Activated naive CD4-positive, alpha-beta T cell treated with anti-CD3 and anti-CD28 coated beads for 36 hours (primary cell): Measurements from ENCODE around the gene SFRP5. TPM values are rescaled to one million over a fixed set of nuclear protein-coding genes. Genes with fewer than 3 reads are reported as not detected.

Source experiments
- CTCF ChIA-PET: fragments of 350-600 bp; sonication (Branson Sonifier 250); formaldehyde crosslinking; loops from one replicate; lab custom pipeline; 2021; ENCODE audit warnings: antibody characterized with exemption; lab: Charles Lee
- DNase-seq: peaks from one replicate; pipeline ENCODE4 v3.0.0-alpha.2; 2020
- H3K27ac Mint-ChIP-seq: one replicate; pipeline ENCODE4 v1.8.0; 2021; ENCODE audit warnings: mild to moderate bottlenecking, mixed read lengths
- H3K27me3 Mint-ChIP-seq: one replicate; pipeline ENCODE4 v1.8.0; 2021; ENCODE audit warnings: low read depth, mixed read lengths
- H3K36me3 Mint-ChIP-seq: one replicate; pipeline ENCODE4 v1.8.0; 2021; ENCODE audit warnings: low read depth, mixed read lengths
- H3K4me1 Mint-ChIP-seq: one replicate; pipeline ENCODE4 v1.8.0; 2021; ENCODE audit warnings: low read depth, mixed read lengths
- H3K4me3 Mint-ChIP-seq: one replicate; pipeline ENCODE4 v1.8.0; 2021; ENCODE audit warnings: mild to moderate bottlenecking, moderate library complexity, mixed read lengths
- H3K9me3 Mint-ChIP-seq: one replicate; pipeline ENCODE4 v1.8.0; 2021; ENCODE audit warnings: mixed read lengths
- intact Hi-C: fragments of 100-400 bp; cut with micrococcal nuclease; formaldehyde crosslinking; loops from one replicate; pipeline ENCODE4 v1.15.1; 2023
- total RNA-seq, 2 experiments: library from RNA; stranded (reverse); gene quantifications; one replicate each; pipeline ENCODE4 v1.2.3, GENCODE V29; 2021

The SFRP5 gene, protein sequence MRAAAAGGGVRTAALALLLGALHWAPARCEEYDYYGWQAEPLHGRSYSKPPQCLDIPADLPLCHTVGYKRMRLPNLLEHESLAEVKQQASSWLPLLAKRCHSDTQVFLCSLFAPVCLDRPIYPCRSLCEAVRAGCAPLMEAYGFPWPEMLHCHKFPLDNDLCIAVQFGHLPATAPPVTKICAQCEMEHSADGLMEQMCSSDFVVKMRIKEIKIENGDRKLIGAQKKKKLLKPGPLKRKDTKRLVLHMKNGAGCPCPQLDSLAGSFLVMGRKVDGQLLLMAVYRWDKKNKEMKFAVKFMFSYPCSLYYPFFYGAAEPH
- total RNA-seq, result not detected

DNA sequence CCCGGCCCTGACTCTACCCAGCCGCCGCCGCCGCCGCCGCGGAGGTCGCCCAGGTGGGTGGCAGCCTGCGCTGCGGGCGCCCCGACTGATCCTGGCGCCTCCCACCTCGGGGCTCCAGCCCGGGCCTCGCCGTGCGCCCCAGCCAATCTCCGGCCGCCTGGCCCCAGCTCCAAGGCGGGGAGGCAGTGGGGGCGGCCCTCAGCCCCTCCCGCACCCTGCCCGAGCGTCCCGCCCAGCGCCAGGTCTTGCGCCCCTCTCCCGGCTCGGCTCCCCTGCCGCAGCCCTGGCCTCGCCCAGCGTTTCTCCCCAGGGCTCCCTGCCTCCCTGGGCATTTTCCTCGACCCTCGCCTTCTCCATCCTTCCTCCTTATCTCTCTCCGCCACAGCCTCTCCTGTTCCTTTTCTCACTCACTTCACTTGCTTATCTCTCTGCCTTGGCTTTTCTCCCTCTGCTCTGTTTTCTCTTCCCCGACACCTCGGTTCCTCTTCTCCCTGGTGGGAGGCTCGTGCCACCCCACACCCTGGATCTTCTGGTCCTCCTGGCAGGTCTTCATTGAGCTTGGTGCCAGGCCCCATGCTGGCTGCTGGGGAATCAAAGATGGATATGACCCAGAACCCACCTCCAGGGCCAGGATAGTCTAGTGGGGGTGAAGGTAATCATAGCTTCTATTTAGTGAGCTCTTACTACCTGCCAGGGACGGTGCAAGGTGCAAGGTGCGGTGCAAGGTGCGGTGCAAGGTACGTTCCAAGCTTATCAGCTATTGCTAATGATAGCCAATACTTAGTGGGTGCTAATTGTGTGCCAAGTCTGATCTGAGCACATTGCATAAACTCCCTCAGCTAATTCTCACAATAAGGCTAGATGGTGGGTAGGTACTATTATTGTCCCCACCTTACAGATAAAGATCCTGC lies at the start of gene SFRP5:
Gene SFRP5, minus strand, starts transcription at position 87 of the 911 bp plus-strand sequence. CDS start 166 bp downstream, outside the sequence.
- DNase-seq, result no peak
- H3K27me3 Mint-ChIP-seq, result peaks cover 33% of the 10 kb centered on the region
- CTCF ChIA-PET, result interaction anchor here (0.6 to 1.5 kb wide), 5 partner anchors 12 to 143 kb away, joined by 3 to 6 read pairs (median 4); no protein-coding TSS in a partner anchor
- peak within 1 kb of the TSS; percentile 57 for H3K4me3 Mint-ChIP-seq
- no peaks in the 10 kb centered on the region for H3K36me3 Mint-ChIP-seq
- H3K9me3 Mint-ChIP-seq, result no peaks in the 10 kb centered on the region
- intact Hi-C loops, result no loop called here
- peaks cover 13% of the 10 kb centered on the region for H3K4me1 Mint-ChIP-seq
- no peak within 1 kb of the TSS for H3K27ac Mint-ChIP-seq

DNA sequence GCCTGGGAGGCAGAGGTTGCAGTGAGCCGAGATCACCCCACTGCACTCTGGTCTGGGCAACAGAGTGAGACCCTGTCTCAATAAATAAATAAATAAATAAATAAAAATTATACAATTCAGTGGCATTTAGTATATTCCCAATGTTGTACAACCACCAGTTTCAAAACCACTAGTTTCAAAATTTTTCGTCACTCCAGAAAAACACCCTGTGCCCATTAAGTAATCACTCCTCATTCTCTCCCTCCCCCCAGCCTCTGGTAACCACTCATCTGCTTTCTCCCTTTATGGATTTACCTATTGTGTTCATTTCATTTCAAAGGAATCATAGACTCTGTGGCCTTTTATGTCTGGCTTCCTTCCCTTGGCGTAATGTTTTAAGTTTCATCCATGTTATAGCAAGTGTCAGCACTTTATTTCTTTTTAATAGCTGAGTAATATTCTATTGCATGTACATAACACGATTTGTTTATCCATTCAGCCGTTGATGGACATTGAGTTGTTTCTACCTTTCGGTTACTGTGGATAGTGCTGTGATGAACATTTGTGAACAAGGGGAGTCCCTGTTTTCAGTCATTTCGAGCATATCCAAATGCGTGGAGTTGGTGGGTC lies 48.4 kb upstream of the SFRP5 start:
- CTCF ChIA-PET, result no interaction called here
- Mint-ChIP-seq H3K27me3 (no peaks in the 10 kb centered on the region), H3K27ac (no peak overlapping the region), H3K9me3 (no peaks in the 10 kb centered on the region), H3K36me3 (no peaks in the 10 kb centered on the region), H3K4me3 (no peak overlapping the region), H3K4me1 (no peaks in the 10 kb centered on the region)
- intact Hi-C loops, result no loop called here
- DNase-seq, result no peak

DNA sequence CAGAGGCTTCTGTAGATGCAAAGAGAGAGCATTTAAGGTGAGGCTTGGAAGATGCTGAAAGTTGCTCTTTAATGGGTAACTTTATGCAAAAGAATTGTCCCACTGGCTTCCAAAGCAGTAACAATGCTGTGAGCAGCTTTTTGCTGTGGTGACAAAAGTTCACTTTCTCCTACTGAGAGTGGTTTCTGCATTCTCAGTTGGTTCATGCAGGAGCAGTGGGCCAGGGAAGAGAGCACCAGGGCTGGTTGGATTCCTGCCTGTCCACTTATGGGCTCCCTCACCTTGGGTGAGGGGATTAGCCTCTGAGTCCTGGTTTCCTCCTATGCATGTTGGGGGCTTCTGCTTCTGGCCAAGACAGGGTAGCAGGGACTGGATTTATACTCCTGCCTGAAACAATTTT lies 46.8 kb upstream of the SFRP5 start:
- intact Hi-C loops, result no loop called here
- no peaks in the 10 kb centered on the region for H3K27me3 Mint-ChIP-seq
- DNase-seq, result no peak
- no peak overlapping the region for H3K27ac Mint-ChIP-seq
- no peaks in the 10 kb centered on the region for H3K4me1 Mint-ChIP-seq
- H3K9me3 Mint-ChIP-seq, result no peaks in the 10 kb centered on the region
- CTCF ChIA-PET, result no interaction called here
- H3K4me3 Mint-ChIP-seq, result no peak overlapping the region
- no peaks in the 10 kb centered on the region for H3K36me3 Mint-ChIP-seq

DNA sequence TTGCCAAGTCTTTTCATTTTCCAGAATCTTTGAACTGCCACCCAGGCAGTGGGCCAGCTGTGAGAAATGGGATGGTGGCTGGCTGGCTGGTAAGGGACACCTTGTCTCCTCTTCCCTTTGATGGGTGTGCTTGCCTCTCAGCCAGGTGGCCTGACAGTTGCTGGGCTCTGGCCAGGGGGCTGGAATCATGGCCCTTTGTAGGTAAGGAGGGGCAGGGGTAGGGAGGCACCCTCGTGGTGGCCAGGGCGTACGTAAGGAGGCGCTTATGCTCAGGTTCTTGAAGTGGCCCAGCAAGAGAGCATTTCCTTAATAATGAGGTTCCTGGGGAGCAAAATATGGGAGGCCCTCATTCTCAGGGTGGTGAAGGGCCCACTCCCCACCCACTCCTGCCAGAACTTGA lies 44.8 kb upstream of the SFRP5 start:
- intact Hi-C loops, result no loop called here
- Mint-ChIP-seq H3K27ac (no peak overlapping the region), H3K27me3 (no peaks in the 10 kb centered on the region), H3K36me3 (no peaks in the 10 kb centered on the region), H3K4me1 (peaks cover 2% of the 10 kb centered on the region), H3K4me3 (no peak overlapping the region), H3K9me3 (no peaks in the 10 kb centered on the region)
- CTCF ChIA-PET, result no interaction called here
- no peak for DNase-seq

DNA sequence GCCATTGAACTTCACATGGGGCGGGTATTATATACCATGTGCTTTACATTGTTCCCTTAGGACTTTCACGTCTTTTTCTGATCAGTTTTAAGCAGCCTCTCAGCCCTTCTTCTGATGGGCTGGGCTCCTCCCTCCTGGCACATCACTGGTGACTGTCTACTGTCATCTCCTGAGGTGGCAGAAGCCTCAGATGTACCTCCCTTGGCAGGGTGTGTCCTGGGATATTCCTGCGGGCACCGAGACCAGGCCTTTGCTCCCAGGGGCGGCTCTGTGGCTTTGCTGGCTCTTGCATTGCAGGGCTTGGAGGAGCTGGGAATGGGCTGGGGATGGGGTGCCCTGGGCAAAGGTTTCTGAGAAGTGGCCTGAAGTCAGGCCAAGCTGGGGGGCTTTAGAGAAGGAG lies 43.2 kb upstream of the SFRP5 start:
- no peak for DNase-seq
- Mint-ChIP-seq H3K36me3 (no peaks in the 10 kb centered on the region), H3K27me3 (no peaks in the 10 kb centered on the region), H3K4me1 (peaks cover 2% of the 10 kb centered on the region), H3K9me3 (no peaks in the 10 kb centered on the region), H3K4me3 (no peak overlapping the region), H3K27ac (no peak overlapping the region)
- CTCF ChIA-PET, result interaction anchor here (1.1 kb wide), 1 partner anchor 55 kb away, joined by 3 read pairs; no protein-coding TSS in a partner anchor
- intact Hi-C loops, result no loop called here

DNA sequence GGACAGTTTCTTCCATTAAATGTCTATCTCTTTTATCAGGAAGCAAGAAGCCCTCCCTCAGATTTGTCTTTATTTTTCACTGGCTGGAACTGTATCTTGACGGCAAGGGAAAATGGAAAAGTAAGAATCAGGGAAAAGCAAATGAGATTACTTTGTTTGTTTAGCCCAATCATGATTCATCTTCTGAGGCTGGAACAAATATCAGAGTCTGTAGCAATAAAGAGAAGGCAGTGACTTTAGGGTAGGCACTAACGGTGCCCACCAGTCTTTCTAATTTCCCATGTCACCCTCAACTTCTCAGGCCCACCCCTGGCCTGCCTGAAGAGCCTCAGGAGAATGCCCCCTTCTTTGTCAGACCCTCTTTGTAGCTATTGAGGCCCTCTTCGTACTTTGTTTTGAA lies 41.5 kb upstream of the SFRP5 start:
- H3K27ac Mint-ChIP-seq, result no peak overlapping the region
- H3K4me3 Mint-ChIP-seq, result no peak overlapping the region
- intact Hi-C loops, result no loop called here
- no peaks in the 10 kb centered on the region for H3K27me3 Mint-ChIP-seq
- H3K9me3 Mint-ChIP-seq, result no peaks in the 10 kb centered on the region
- DNase-seq, result no peak
- H3K4me1 Mint-ChIP-seq, result peaks cover 2% of the 10 kb centered on the region
- H3K36me3 Mint-ChIP-seq, result no peaks in the 10 kb centered on the region
- CTCF ChIA-PET, result no interaction called here

DNA sequence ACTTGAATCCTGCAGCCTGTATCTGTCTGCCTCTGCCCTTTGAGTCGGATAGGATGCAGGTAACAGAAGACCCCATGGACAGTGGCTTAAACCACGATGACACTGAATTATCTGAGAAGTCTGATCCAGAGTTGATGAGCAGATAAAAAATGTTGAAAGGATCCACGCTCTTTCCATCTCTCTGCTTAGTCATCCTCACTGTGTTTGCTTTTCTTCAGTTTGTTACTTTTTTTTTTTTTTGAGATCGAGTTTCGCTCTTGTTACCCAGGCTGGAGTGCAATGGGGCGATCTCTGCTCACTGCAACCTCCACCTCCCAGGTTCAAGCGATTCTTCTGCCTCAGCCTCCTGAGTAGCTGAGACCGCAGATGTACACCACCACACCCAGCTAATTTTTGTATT lies 40.9 kb upstream of the SFRP5 start:
- Mint-ChIP-seq H3K36me3 (no peaks in the 10 kb centered on the region), H3K4me3 (no peak overlapping the region), H3K4me1 (peaks cover 2% of the 10 kb centered on the region), H3K9me3 (no peaks in the 10 kb centered on the region), H3K27me3 (no peaks in the 10 kb centered on the region), H3K27ac (no peak overlapping the region)
- DNase-seq, result no peak
- intact Hi-C loops, result no loop called here
- CTCF ChIA-PET, result interaction anchor here (1.2 to 1.6 kb wide), 2 partner anchors 20 to 56 kb away, joined by 3 to 7 read pairs; no protein-coding TSS in a partner anchor

DNA sequence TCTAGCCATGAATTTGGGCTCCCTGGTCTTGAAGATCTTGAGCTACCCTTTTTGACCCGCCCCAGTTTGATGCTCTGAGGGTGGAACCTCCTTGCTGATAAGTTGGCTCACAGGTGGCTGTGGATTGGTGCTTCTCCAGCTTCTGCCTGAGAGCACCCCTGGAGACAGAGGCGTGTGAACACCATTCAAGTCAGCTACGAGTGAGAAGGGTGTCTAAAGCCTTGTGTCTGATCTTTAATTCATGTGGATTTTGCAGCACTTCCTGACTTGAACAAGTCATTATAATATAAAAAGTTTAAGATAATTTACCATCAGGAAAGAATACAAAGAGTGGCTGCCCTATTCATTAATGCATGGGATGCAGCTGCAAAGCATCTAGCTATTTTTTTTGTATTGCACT lies 40.2 kb upstream of the SFRP5 start:
- H3K27me3 Mint-ChIP-seq, result no peaks in the 10 kb centered on the region
- H3K4me3 Mint-ChIP-seq, result no peak overlapping the region
- H3K4me1 Mint-ChIP-seq, result peaks cover 2% of the 10 kb centered on the region
- CTCF ChIA-PET, result interaction anchor here (1.2 to 1.6 kb wide), 2 partner anchors 19 to 57 kb away, joined by 3 to 7 read pairs; no protein-coding TSS in a partner anchor
- intact Hi-C loops, result no loop called here
- H3K36me3 Mint-ChIP-seq, result no peaks in the 10 kb centered on the region
- H3K27ac Mint-ChIP-seq, result no peak overlapping the region
- no peak for DNase-seq
- H3K9me3 Mint-ChIP-seq, result no peaks in the 10 kb centered on the region

DNA sequence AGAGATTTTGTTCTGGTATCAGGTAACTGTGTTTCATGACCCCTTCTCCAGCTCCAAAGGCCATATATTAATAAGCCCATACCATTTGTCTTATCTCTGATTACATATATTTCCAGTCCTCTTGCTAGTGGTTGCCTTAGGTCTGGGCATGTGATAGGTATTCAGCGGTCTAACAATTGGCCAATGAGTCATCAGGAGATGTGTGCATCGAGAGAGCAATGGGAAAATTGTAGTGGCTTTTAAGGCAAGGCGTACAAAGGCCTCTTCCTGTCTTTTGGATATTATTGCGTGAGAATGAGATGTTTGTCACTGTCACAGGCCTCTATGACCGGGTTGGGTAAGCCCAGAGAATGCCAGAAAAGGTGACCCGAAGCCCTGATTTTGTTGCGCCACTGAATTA lies 38.6 kb upstream of the SFRP5 start:
- Mint-ChIP-seq H3K27ac (no peak overlapping the region), H3K4me1 (peaks cover 2% of the 10 kb centered on the region), H3K27me3 (no peaks in the 10 kb centered on the region), H3K36me3 (no peaks in the 10 kb centered on the region), H3K9me3 (no peaks in the 10 kb centered on the region), H3K4me3 (no peak overlapping the region)
- CTCF ChIA-PET, result no interaction called here
- DNase-seq, result no peak
- intact Hi-C loops, result no loop called here

DNA sequence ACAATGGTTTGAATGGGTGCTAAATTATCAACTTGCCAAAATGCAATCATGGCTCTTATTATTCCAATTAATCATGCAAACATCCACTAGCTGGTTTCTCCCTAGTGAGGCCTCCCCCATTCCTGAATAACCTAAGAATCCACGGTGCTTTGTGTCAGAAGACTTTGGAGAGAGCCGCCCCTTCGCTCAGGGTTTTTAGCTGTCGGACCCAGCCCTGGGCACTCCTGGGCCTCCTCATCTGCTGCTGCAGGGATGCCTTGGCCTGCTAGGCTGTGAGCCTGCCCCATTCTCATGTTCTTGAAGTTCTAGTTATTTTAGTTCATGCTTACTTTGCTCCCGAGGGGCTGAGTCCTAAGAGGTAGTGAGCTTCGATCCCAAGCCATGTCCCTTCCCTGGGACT lies 34.1 kb upstream of the SFRP5 start:
- no peaks in the 10 kb centered on the region for H3K27me3 Mint-ChIP-seq
- no peaks in the 10 kb centered on the region for H3K9me3 Mint-ChIP-seq
- no peak overlapping the region for H3K4me3 Mint-ChIP-seq
- DNase-seq, result no peak
- no peaks in the 10 kb centered on the region for H3K4me1 Mint-ChIP-seq
- H3K27ac Mint-ChIP-seq, result no peak overlapping the region
- intact Hi-C loops, result no loop called here
- CTCF ChIA-PET, result no interaction called here
- H3K36me3 Mint-ChIP-seq, result no peaks in the 10 kb centered on the region

DNA sequence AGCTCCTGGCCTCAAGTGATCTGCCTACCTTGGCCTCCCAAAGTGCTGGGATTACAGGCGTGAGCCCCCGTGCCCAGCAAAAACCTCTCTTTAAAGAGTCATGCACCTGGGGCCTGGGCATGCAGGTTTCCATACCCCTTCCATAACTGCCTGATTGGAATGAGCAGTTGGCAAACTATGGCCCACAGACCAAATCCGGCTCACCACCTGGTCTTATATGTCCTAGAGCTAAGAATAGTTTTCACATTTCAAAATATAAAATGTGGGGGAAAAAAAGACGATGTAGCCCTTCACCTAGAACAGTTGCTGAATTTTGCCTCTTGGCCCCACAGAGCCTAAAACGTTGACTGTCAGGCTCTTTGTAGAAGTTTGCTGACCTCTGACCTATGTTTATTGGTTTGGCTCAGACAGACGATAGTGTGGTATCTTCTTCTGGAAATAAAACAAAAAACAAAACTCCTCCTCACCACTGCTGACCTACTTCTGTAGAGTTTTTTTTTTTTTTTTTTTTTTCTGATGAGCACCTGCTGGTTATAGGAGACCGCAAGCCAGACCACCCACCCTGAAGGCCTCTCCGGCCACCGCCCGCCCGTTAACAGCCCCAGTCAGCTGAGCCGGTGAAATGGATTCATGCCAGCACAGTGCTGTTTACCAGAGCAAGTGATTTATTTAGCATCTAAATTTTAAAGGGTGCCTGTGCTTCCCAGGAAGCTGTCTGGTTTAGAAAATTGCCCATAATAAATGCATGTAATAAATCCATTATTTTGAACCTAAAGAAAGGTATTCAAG lies 33.5 kb upstream of the SFRP5 start:
- no peaks in the 10 kb centered on the region for H3K4me1 Mint-ChIP-seq
- no peak for DNase-seq
- no peak overlapping the region for H3K27ac Mint-ChIP-seq
- intact Hi-C loops, result no loop called here
- no peak overlapping the region for H3K4me3 Mint-ChIP-seq
- CTCF ChIA-PET, result no interaction called here
- H3K9me3 Mint-ChIP-seq, result no peaks in the 10 kb centered on the region
- no peaks in the 10 kb centered on the region for H3K36me3 Mint-ChIP-seq
- no peaks in the 10 kb centered on the region for H3K27me3 Mint-ChIP-seq

DNA sequence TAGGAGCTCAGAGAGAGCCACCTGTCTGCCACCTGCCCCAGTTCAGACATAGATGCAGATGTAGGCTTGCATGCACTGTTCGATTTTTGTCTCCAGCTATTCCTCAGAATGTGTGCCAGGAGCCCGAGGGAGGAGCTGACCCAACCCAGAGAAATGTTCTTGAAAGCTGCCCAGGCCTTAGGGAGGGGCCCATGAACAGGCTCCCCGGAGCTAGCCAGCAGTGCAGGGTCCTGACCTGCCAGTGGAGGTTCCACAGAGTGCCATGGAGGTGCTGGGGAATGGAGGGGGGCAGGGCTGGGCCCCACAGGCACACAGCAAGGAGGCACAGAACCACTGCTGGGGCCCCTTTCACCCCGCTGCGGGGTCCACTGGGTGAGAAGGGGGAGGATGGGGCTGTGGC lies 29.6 kb upstream of the SFRP5 start:
- intact Hi-C loops, result no loop called here
- Mint-ChIP-seq H3K4me3 (no peak overlapping the region), H3K27me3 (no peaks in the 10 kb centered on the region), H3K4me1 (peaks cover 8% of the 10 kb centered on the region), H3K27ac (no peak overlapping the region), H3K36me3 (no peaks in the 10 kb centered on the region), H3K9me3 (peaks cover 8% of the 10 kb centered on the region)
- CTCF ChIA-PET, result interaction anchor here (0.6 to 2.4 kb wide), 4 partner anchors 9 to 232 kb away, joined by 3 to 14 read pairs (median 5); no protein-coding TSS in a partner anchor
- no peak for DNase-seq
